Measurements from ENCODE around the gene DRP2.
"Not testable (repeated sequence)": the region's sequence is repeated elsewhere in the genome, so short reads cannot be mapped to it uniquely, and the experiment has no call there.

Gene DRP2

DNA sequence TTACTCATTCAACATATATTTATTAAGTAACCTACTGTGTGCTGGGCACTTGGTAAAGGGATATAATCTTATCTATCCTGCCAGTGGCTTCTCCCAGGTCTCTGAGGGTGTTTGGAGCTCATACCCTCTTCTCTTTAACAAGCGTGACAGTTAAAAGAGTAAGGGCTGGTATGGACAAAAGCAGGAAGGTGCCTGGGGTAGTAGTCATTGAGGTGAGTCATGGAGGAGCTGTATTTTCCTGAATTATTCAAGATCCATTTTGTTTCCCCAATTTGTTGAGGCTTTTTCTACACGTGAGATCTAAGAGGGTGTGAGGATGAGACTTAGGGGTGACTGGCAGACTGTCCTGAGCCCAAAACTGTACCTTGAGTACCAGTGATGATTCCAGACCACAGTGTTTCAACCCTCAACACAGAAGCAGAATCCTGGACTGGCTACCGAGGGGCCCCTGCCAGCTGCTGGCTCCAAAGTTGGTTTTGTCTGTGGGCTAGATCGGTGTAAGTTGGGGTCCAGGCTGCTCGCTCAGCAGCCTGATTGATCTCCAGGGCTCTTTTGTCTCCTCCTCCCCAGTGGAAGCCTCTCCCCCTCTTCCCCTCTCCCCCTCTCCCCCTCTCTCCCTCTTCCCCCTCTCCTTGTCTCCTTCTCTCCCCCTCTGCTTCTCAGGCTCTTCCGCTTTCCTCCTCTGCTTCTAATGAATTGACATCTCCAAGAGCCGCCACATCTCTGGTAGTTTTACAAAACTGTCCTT lies at the start of gene DRP2:
DRP2 (plus strand) TSS at position 671 of the 748 bp plus-strand sequence. CDS start 11,862 bp downstream, outside the sequence.
- DNase-seq, result no peak

DNA sequence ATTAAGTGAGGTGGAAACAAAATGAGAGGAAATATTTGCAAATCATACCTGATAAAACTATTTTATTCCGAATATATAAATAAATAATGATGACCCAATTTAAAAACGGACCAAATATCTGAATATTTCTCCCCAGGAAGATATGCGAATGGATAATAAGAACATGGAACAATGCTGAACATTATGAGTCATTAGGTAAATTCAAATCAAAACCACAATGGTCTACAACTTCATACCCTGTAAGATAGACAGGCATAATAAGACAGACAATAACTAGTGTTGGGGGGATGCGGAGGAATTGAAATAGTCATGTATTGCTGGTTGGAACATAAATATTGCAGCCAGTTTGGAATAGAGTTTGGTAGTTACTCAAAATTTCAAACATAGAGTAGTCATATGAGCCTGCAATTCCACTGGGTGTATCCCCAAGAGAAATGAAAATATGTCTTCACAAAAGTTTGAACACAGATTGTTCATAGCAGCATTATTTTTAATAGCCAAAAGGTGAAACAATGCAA lies 47.6 kb upstream of the DRP2 start:
- DNase-seq, result no peak

DNA sequence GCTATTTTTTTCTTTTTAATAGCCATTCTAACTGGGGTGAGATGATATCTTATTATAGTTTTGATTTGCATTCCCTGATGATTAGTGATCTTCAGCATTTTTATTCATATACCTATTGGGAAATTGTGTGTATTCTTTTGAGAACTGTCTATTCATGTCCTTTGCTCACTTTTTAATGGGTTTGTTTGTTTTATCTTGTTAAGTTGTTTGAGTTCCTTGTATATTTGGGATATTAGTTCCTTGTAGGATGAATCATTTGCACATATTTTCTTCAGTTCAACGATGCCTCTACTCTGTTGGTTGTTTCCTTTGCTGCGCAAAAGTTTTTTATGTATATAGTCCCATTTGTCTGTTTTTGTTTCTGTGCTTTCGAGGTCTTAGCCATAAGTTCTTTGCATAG lies 43.1 kb upstream of the DRP2 start:
- no peak for DNase-seq

DNA sequence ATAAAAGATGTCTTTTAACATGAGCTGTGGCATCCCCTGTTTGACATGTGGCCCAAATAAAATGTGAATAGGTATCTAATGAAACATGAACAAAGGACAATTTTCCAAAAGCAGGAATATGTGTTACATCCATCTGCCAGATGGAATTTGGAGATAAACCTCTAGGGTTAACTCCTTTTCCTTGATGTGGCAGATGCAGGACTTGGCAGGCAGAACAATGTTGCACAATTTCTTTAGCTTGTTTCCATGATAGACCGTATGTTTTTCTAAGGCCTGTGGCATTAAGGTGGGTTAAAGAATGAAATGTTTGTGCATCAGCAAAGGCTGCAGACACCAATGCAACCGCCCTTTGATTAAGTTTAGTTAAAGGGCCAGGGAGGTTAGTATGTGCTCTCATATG lies 34.7 kb upstream of the DRP2 start:
- DNase-seq, result not testable (repeated sequence)

- not testable (repeated sequence) for DNase-seq
Measured at GRCh38 chrX:101187961-101188360, 31.6 kb upstream of the DRP2 start.

DNA sequence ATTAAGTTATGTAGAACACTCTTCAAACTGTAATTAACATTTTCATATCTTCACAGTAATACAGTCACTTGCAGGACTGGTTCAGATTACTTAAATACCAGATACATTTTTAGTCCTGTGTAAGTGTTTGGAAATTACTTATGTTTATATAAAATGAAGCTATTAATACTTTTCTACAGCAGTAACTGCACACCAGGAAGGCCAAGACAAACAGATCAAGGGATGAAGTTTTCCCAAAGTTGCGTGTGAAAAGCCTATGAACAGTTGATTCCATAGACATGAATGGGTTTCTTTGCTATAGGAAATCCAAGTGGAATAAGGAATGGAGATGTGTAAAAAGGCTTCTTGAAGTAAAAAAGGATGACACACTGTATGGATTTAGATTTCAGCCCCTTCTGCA lies 28.9 kb upstream of the DRP2 start:
- DNase-seq, result no peak

- DNase-seq, result no peak
Measured at GRCh38 chrX:101191217-101191750, 28.3 kb upstream of the DRP2 start.

DNA sequence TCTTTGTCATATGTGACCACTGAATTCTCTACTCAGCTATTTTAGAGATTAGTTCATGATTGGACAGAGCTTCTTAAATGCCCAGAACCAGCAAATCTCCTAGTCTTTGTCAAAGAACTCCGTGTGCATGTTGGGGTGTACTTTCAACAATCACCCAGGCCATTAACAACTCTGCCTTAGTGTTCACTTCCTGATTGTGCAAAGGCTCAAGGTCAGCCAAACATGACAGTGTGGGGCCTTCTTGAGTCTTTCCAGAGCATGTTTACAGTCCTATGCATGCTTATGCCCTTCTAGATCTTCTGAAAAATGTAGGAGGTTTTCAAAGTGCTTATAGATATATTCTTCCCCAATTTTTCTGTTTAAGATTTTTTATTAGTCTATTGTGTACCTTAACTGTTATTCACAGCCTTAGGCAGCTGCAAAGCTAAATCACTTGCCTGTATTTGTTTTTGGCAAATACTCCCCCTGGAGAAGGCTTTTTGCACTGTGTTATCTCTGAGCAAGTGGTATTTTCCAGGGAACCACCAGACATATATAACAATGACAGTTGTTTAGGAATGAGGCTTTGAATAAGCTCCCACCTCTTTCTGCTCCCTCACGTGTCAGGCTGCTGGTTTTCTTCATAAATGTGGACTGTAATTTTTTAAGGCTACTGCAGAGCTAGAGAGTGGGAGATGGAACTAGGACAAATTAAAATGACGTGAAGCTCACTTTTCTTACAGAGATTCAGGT lies 24.0 kb upstream of the DRP2 start:
- DNase-seq, result no peak

GRCh38 chrX:101203761-101204351 lies 15.7 kb upstream of the DRP2 start:
- no peak for DNase-seq

DNA sequence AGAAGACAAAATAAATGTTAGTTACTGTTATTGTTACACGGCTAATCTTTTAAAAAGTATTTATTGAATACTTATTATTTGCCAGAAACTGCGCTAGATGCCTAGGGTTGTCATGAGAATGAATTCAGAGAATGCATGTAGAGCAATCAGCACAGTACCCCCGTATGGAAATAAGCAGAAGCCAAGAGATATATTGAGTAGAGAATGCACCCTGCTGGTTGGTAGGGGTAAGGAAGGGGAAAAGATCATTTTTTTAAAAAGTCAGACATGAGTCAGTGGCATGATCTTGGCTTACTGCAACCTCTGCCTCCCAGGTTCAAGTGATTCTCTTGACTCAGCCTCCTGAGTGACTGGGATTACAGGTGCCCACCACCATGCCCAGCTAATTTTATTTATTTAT lies 13.1 kb upstream of the DRP2 start:
- no peak for DNase-seq

GRCh38 chrX:101208152-101208905 lies 11.3 kb upstream of the DRP2 start:
- DNase-seq, result no peak

DNA sequence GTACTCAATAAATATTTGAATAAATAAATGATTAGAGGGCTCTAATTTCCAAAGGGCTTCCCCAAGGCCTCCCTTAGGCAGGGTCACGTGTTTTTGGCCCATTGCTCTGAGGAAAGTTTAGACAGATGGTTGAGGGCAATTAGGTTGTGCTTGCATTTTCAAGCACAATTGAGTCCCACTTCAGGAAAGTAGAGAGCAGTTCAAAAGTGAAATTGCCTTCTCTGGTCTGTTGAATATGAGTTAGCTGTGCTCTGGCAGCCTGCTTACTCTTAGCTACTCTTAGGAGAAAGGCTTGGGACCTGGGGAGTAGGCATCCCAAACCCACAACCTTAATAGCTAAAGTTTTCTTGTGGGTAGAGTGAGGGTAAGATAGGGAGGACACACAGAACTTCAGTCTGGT lies 9.0 kb upstream of the DRP2 start:
- DNase-seq, result no peak

- no peak for DNase-seq
Measured at GRCh38 chrX:101217689-101218088, 1.9 kb upstream of the DRP2 start.

- peak; percentile 8 for DNase-seq
Measured at GRCh38 chrX:101219864-101220346, 319 bp downstream of the DRP2 start.

DNA sequence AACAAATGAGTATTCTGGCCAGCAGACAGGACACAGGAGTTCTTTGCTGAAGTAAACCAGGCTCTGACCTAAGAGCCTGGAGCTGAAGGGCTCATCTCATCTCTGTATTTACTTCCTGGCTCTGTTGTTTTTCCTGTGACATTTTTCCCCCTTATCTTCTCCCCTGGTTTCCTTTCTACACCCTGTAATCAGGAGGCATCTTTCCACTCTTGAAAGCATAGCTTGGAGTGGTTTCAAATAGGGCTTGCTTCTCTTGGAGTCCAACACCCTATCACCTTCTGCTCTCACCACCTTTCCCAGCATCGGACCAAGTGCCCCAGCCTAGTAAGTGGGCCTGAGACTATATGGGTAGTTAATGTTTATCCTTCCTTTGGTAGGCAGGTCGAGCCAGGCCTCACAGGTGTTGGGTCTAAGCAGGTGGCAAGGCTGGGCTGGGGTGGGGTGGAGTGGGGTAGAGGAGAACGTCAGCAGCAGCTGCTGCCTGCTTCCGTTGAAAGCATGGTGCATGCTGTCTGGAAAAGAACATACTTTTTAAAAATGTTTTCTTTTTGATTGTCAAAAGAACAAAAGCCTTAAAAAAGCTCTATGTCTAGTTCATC lies 1.2 kb downstream of the DRP2 start:
- DNase-seq, result no peak

GRCh38 chrX:101223226-101223625 lies 3.6 kb downstream of the DRP2 start:
- DNase-seq, result no peak

DNA sequence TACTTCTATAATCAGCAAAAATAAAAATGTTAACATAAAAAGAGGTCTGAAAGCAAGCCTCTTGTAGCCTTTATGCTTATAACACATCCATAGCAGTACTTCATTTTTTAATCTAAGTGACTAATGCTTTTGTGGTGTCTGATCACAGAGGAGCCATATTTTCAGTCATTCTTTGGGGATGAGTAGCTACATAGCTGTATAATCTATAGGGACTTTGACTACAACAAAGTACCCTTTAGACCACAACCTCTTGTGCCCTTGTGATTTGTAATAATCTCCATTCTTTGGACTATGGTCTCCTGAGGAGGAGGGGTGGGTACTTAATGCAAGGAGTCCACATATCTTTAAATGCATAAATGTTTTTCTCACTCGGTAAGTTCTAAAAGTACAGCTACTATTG lies 9.6 kb downstream of the DRP2 start:
- no peak for DNase-seq

DNA sequence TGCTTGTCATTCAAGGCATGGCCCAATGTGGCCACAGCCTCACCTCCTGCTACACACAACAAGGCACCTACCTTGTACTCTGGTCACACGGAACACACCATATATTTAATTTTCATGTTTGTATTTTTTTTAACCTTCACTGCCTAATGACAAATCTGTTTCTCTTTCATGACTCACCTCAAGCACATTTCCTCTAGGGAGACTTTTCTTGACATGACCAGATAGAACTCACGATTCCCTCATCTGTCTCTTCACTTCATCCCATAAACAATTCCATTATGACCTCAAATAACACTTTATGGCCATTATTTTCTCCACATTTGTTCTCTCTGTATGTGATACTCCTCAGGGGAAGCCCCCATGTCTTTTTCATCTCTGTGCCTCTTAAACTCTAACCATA lies 11.1 kb downstream of the DRP2 start:
- DNase-seq, result no peak

GRCh38 chrX:101231080-101231479 lies 11.5 kb downstream of the DRP2 start:
- no peak for DNase-seq

DNA sequence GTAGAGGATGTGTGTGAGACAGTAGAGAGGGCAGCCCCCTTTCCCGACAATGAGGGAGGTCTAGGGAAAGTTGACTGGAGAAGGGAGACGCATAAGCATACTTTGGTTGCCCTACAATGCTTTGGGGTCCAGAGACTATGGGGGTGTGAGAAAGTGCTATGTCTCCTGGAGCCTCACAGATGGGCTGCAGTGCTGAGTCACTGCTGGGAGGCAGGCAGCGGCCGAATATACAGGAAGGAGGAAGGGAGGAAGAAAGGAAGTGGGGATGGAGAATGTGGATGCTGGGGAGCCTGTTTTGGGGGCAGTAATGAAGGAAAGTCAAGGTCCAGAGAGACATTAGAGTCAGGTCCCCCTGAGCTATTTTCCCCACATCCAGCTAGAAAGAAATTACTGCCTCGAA lies 12.7 kb downstream of the DRP2 start:
- no peak for DNase-seq

GRCh38 chrX:101237041-101237440 lies 17.5 kb downstream of the DRP2 start:
- no peak for DNase-seq

- DNase-seq, result no peak
Measured at GRCh38 chrX:101241531-101241930, 21.9 kb downstream of the DRP2 start.
